Parathyroid adenoma (tissue), 2 donors: ENCODE measurements around the gene DENND5A.

Experiments
- H2AFZ ChIP-seq: fragments of 300-600 bp; sonication (generic); one replicate; pipeline ENCODE4 v1.7.0; 2017; ENCODE audit warnings: antibody characterized with exemption, mild to moderate bottlenecking
- H3K27ac ChIP-seq: fragments of 300-600 bp; sonication (generic); one replicate; pipeline ENCODE4 v1.7.0; 2017
- H3K27me3 ChIP-seq: fragments of 300-600 bp; sonication (generic); one replicate; pipeline ENCODE4 v1.7.0; 2017; ENCODE audit warnings: low read length; ENCODE audit not compliant: control insufficient read depth, insufficient read depth
- H3K36me3 ChIP-seq: fragments of 300-600 bp; sonication (generic); one replicate; pipeline ENCODE4 v1.7.0; 2017; ENCODE audit warnings: low read length; ENCODE audit not compliant: control insufficient read depth, insufficient read depth
- H3K4me1 ChIP-seq: fragments of 300-600 bp; sonication (generic); one replicate; pipeline ENCODE4 v1.7.0; 2017; ENCODE audit warnings: control low read depth
- H3K4me2 ChIP-seq: fragments of 300-600 bp; sonication (generic); one replicate; pipeline ENCODE4 v1.7.0; 2017; ENCODE audit warnings: low read length
- H3K4me3 ChIP-seq: fragments of 300-600 bp; sonication (generic); one replicate; pipeline ENCODE4 v1.7.0; 2017; ENCODE audit warnings: low read depth, low read length
- H3K79me2 ChIP-seq: fragments of 300-600 bp; sonication (generic); one replicate; pipeline ENCODE4 v1.7.0; 2017; ENCODE audit warnings: control low read depth
- H3K9ac ChIP-seq: fragments of 300-600 bp; sonication (generic); one replicate; pipeline ENCODE4 v1.7.0; 2017; ENCODE audit warnings: mild to moderate bottlenecking
- H3K9me3 ChIP-seq: fragments of 300-600 bp; sonication (generic); one replicate; pipeline ENCODE4 v1.7.0; 2017; ENCODE audit warnings: low read length; ENCODE audit not compliant: control insufficient read depth
- TF ChIP-seq, protein P1 (sequence below): fragments of 300-600 bp; sonication (generic); IDR thresholded peaks from one replicate; pipeline ENCODE4 v1.7.0; 2017; ENCODE audit warnings: antibody characterized with exemption, mild to moderate bottlenecking
- donor health status: primary hyperparathyroidism.

The DENND5A gene

GRCh38 chr11:9144828-9145227 lies 120.3 kb downstream of the DENND5A start:
- Histone ChIP-seq H3K4me1 (no peaks in the 10 kb centered on the region), H3K27ac (no peak overlapping the region), H3K9ac (no peak overlapping the region), H3K4me2 (no peak overlapping the region), H3K36me3 (no peaks in the 10 kb centered on the region), H3K79me2 (no peaks in the 10 kb centered on the region), H3K9me3 (no peaks in the 10 kb centered on the region), H3K4me3 (no peak overlapping the region), H3K27me3 (no peaks in the 10 kb centered on the region), H2AFZ (no peak overlapping the region)
- TF ChIP-seq, protein P1, sequence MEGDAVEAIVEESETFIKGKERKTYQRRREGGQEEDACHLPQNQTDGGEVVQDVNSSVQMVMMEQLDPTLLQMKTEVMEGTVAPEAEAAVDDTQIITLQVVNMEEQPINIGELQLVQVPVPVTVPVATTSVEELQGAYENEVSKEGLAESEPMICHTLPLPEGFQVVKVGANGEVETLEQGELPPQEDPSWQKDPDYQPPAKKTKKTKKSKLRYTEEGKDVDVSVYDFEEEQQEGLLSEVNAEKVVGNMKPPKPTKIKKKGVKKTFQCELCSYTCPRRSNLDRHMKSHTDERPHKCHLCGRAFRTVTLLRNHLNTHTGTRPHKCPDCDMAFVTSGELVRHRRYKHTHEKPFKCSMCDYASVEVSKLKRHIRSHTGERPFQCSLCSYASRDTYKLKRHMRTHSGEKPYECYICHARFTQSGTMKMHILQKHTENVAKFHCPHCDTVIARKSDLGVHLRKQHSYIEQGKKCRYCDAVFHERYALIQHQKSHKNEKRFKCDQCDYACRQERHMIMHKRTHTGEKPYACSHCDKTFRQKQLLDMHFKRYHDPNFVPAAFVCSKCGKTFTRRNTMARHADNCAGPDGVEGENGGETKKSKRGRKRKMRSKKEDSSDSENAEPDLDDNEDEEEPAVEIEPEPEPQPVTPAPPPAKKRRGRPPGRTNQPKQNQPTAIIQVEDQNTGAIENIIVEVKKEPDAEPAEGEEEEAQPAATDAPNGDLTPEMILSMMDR, result no peak

GRCh38 chr11:9143721-9144120 lies 121.4 kb downstream of the DENND5A start:
- peaks cover 8% of the 10 kb centered on the region for H3K4me1 ChIP-seq
- no peak overlapping the region for H3K27ac ChIP-seq
- TF ChIP-seq, protein P1, result no peak
- H3K9ac ChIP-seq, result no peak overlapping the region
- no peaks in the 10 kb centered on the region for H3K79me2 ChIP-seq
- no peak overlapping the region for H3K4me2 ChIP-seq
- H3K27me3 ChIP-seq, result no peaks in the 10 kb centered on the region
- H2AFZ ChIP-seq, result no peak overlapping the region
- no peaks in the 10 kb centered on the region for H3K9me3 ChIP-seq
- no peaks in the 10 kb centered on the region for H3K36me3 ChIP-seq
- no peak overlapping the region for H3K4me3 ChIP-seq

- H3K4me2 ChIP-seq, result no peak overlapping the region
- no peak overlapping the region for H3K4me3 ChIP-seq
- no peaks in the 10 kb centered on the region for H3K9me3 ChIP-seq
- no peaks in the 10 kb centered on the region for H3K27me3 ChIP-seq
- no peak overlapping the region for H3K9ac ChIP-seq
- H3K79me2 ChIP-seq, result no peaks in the 10 kb centered on the region
- no peak overlapping the region for H3K27ac ChIP-seq
- H3K4me1 ChIP-seq, result peaks cover 15% of the 10 kb centered on the region
- H2AFZ ChIP-seq, result no peak overlapping the region
- H3K36me3 ChIP-seq, result no peaks in the 10 kb centered on the region
- TF ChIP-seq, protein P1, result no peak
Observed at GRCh38 chr11:9142732-9143131, 122.4 kb downstream of the DENND5A start.

- H2AFZ ChIP-seq, result no peak overlapping the region
- H3K9me3 ChIP-seq, result no peaks in the 10 kb centered on the region
- H3K4me1 ChIP-seq, result peaks cover 24% of the 10 kb centered on the region
- H3K36me3 ChIP-seq, result no peaks in the 10 kb centered on the region
- H3K79me2 ChIP-seq, result no peaks in the 10 kb centered on the region
- H3K27me3 ChIP-seq, result no peaks in the 10 kb centered on the region
- no peak overlapping the region for H3K9ac ChIP-seq
- no peak overlapping the region for H3K4me3 ChIP-seq
- H3K27ac ChIP-seq, result no peak overlapping the region
- no peak overlapping the region for H3K4me2 ChIP-seq
- TF ChIP-seq, protein P1, result no peak
Observed at GRCh38 chr11:9141186-9141585, 124.0 kb downstream of the DENND5A start.

GRCh38 chr11:9139628-9140357 lies 125.4 kb downstream of the DENND5A start:
- Histone ChIP-seq H3K36me3 (no peaks in the 10 kb centered on the region), H3K27ac (peak overlapping the region; percentile 81)

More at GRCh38 chr11:9139628-9140357, 125.4 kb downstream of the DENND5A start:
- no peaks in the 10 kb centered on the region for H3K27me3 ChIP-seq
- no peak overlapping the region for H3K4me3 ChIP-seq
- H3K4me1 ChIP-seq, result peaks cover 24% of the 10 kb centered on the region
- no peaks in the 10 kb centered on the region for H3K79me2 ChIP-seq
- no peak overlapping the region for H3K4me2 ChIP-seq
- TF ChIP-seq, protein P1, result no peak
- H2AFZ ChIP-seq, result no peak overlapping the region
- no peaks in the 10 kb centered on the region for H3K9me3 ChIP-seq
- H3K9ac ChIP-seq, result no peak overlapping the region
